GM19043 (cell line): ENCODE data around the gene NANOS3.

ENCODE experiments used
- ATAC-seq: cut with Tn5 transposase; IDR thresholded peaks from one replicate; pipeline ENCODE4 v1.9.1; 2021; ENCODE audit warnings: low read depth; ENCODE audit not compliant: unreplicated experiment

The NANOS3 gene

DNA sequence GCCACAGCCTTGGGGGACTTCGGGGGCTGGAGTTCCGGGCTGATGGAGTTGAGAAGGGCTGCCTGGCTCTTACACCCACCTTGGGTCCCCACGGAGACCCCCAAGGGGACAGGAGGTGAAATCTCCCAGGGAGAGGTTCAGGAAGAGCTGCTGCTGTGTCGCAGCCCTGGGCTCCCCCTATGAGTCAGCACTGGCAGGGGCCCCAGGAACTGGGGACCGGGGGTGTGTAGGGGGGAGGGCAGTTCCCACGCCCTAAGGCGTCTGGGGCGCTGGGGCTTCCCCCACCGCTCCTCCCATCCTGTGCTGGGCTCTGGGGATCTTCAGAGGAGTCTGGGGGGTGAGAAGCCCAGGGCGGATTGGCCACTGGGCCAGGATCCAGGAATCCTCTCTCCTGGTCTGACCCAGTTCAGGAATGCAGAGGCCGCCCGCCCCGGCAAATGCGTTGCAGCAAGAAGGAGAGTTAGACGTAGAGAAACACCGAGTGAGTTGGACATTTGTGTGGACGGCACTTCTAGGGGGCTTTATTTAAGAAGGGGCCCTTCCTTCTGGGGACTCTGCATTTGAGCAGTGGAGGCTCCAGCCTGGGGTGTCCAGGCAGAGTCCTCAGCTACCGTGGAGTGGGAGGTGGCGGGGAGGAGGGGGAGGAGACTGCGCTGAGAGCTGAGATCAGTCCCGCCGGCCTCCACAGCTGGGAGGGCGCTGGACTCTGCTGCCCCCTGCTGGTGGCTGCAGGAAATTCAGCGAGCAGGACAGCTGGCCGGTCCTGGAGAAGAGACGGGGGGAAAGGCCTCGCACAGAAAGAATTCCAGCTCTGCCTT, 15.0 kb upstream of the NANOS3 start:
- peak; percentile 73 for ATAC-seq

GRCh38 chr19:13864046-13864666, 12.8 kb upstream of the NANOS3 start:
- ATAC-seq: no peak

DNA sequence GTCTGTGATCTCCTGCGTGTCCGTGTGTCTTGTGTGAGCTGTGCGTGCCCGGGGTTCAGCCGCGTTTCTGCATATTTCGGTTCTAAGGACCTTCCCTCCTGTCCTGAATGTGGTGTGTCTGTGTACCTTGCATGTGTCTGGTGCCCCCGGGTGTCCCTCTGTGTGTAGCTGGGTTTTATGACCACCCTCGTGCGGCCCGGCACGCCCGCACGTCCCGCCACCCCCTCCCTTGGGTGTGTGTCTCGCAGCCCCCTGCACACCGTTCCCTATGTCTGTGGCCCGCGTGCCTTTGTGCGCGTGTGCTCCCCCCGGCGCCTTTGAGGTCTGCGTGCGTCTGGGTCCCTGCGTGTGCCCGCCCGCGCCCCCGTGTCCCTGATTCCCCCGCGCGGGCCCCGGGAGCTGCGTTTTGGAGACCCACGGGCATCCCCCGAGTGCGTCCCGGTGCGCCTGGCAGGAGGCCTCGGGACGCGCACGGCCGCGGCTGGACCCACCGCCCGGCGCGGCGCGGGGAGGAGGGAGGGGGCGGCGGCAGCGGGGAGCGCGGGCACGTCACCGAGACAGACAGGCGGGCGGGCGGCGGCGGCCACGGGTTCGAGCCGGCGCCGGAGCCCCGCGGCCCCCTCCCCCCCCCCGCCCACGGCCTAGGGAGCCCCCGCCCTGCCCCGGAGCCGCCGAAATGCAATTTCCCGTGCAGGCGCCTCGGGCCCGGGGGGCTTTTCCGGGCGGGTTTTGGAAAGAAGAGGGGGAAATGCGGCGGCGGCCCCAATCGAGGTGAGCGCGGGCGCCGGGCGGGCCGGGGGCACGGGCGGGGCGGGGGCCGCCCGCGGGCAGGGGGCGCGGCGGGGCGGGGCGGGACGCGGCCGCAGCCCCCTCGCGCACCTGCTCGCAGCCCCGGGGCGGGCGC, 12.0 kb upstream of the NANOS3 start:
- no peak for ATAC-seq

DNA sequence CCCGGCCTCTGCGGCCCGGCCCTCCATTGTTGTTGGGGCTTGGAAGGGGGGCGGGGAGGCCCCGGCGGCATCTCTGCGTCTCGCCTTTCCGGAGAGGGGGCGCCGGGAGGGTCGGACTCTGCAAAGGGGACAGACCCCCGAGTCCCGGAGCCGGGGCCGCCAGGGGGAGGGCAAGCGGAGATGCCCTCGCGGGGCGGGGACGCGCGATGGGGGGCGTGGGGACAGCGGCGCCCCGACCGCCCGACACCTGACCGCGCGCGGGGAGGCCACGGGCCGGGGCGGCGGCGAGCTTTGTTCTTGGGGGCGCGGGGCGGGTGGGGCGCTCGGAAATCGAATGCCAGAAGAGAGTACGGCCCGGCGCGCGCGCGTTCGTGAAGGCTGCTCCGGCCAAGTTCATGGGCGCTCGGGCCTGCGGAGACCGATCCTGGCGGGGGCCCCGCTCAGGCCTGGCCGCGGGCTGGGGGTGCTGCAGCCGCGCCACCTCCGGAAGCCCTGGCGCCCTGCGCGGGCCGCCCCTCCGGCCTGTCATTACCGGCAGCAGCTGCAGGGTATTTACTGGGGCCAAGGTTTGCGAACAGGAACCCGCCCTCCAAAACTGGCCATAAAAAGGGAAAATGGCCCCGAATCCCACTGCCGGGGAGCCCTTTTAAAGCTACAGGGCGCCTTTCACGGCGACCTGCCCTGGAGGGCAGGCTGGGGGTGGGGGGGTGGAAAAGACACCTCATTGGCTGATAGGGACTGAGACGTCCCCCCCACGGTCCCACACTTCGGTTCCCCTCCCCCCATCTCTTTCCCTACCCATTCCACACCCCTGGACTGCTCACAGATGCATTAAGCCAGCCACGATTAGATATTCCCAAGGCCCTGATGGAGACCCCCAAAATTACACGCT, 11.1 kb upstream of the NANOS3 start:
- no peak for ATAC-seq

- no peak for ATAC-seq
These were observed 10.4 kb upstream of the NANOS3 start for GRCh38 chr19:13866463-13867046.

DNA sequence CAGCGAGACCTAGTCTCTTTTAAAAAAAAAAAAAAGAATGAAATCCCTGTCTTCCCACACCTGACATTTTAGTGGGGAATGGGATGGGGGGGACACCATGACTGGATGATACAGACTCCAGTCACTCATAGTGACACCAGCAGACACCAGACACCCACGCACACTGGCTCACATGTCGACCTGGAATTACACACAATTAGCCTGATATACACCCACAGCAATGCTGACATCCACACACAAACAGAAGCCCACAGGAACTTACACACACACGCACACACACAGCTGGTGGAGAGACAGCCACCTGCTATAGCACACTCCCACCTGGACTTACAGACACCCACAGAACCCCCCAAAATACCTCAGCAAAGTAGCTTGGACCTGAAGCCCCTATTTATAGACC, 8.3 kb upstream of the NANOS3 start:
- no peak for ATAC-seq

- ATAC-seq: no peak
These were observed 7.7 kb upstream of the NANOS3 start for GRCh38 chr19:13869281-13869680.

GRCh38 chr19:13870873-13871272, 6.1 kb upstream of the NANOS3 start:
- ATAC-seq: no peak

DNA sequence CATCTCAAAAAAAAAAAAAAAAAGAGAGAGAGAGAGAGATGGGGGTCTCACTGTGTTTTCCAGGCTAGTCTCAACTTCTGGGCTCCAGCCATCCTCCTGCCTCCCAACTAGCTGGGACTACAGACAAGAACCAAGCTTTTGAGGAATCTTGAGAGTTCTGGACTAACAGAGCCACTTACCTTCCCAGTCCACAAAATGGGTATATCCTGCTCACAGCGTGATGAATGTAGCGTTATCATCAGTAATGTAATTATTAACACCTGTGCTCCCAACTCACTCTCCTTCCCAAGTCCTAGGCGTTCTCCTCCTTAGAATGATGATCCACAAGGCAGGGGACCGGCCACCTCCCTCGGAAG, 4.6 kb upstream of the NANOS3 start:
- no peak for ATAC-seq

DNA sequence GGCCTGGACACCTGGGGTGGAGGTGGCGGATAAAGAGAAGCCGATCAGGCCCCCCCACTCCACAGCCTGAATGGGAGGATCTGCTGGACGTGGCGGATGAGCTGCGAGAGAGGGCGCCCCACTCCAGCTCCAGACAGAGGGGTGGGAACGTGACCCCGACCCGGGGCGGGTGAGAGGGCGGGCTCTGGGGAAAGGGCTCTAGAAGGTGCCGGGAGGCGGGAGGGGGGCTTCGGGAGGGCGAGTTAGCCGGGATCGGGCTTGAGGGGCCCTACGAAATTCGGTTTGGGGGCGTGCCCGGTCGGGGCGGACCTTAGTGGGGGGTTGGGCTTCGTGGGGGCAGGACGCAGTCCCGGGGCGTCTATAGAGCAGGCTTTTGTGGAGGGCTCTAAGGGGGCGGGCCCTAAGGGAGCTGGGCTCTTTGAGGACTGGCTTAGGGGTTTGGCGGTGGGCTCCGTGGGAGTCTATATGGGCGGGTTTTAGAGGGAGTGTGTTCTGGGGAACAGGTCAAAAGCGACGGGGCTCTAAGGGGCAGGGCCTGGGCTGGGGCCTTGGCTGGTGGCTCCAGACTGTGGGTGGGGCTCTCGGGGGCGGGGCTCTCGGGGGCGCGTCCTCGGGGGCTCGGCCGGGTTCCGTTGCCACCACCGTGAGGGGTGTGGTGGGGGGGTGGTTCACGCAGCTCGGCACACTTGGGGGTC, 4.1 kb upstream of the NANOS3 start:
- no peak for ATAC-seq

DNA sequence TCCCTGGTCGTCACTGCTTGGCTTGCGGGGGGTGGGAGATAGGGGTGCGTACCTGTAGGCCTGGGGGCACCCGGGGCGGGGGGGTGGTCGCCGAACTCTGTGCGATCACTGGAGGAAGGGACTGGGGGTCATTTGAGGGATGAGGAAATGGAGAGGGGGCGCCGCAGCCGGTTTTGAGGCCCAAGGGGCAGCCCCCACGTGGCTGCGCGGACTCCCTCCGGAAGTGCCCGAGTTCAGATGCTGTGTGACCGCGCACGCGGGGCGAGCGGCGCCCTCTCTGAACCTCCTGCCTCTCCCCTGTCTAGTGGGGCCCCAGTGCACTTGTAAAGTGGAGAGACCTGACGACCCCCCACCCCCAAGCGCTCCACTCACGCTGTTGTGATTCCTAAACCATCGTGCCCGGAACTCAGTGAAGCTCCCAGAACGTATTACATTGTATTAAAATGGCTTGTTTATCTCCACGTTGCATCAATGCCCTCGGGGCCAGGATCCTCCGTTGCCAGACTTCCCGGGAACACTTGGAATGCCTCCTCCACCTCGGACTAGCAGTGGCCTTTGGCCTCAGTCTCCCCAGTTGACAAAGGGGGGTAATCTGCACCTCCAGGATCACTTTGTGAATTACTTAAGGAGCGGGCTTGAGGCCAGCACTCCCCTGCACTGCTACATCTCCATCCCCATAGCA, 3.0 kb upstream of the NANOS3 start:
- ATAC-seq: no peak

GRCh38 chr19:13875824-13876223, 1.1 kb upstream of the NANOS3 start:
- ATAC-seq: no peak

DNA sequence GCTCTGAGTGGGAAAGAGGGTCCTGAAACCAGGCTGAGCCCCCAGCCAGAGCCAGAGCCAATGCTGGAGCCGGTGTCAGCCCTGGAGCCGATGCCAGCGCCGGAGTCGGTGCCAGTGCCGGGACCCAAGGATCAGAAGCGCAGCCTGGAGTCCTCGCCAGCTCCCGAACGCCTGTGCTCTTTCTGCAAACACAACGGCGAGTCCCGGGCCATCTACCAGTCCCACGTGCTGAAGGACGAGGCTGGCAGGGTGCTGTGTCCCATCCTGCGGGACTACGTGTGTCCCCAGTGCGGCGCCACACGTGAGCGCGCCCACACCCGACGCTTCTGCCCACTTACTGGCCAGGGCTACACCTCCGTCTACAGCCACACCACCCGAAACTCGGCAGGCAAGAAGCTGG, 369 bp downstream of the NANOS3 start:
- ATAC-seq: no peak

- ATAC-seq: peak; percentile 65
These were observed 3.4 kb downstream of the NANOS3 start for GRCh38 chr19:13880059-13881043.

- ATAC-seq: no peak
These were observed 4.3 kb downstream of the NANOS3 start for GRCh38 chr19:13881251-13881691.

- ATAC-seq: no peak
These were observed 4.9 kb downstream of the NANOS3 start for GRCh38 chr19:13881692-13882418.

DNA sequence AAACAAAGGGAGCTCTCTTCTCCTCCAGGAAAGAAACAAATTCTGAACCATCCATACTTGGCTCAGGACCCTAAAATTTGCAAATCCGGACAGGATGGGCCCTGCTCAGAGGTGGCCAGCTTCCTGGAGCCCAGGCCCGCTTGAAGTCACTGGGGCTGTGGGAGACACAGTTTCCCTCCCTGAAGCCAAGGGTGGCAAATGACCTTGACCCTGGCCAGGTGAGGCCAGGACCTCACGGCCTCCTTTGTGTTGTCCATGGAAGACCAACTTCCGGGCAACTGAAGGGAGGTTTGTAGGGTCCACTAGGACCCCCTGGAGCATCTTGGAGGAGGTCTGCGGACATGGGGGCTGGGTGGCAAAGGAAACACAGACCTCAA, 5.5 kb downstream of the NANOS3 start:
- ATAC-seq: no peak
